WTC11 (cell line): Measurements from ENCODE around the gene GJA3.

ENCODE experiments used
- IRF2 ChIP-seq: sonication (generic); formaldehyde crosslinking; IDR thresholded peaks from 2 replicates; pipeline ENCODE4 v1.8.0; 2022; ENCODE audit warnings: low read depth, missing genetic modification reagents, borderline replicate concordance
- KAT7 ChIP-seq: sonication (generic); formaldehyde crosslinking; IDR thresholded peaks from 2 replicates; pipeline ENCODE4 v1.8.1; 2023; ENCODE audit warnings: missing genetic modification reagents, mild to moderate bottlenecking, borderline replicate concordance
- TF ChIP-seq, protein P1 (sequence below): fragments of 200-600 bp; IDR thresholded peaks from 2 replicates; pipeline ENCODE4 v1.8.0; 2022; ENCODE audit warnings: antibody characterized with exemption

DNA sequence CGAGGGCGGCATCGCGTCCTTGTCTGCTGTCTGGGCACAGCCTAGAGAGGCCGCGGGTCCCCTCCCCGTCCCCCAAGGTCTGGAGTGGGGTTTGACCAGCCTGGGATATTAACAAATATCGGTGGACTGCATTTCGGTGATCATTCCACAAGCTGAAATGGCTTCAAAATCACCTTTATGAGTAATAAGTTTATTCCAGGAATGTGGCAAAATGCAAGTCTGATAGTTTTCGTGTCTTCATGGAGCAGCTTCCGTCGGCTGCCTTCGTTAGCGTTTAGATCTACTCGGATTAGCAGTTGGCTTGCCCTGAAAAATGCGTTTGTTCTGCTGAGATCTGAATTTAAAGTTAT, 1.1 kb upstream of the GJA3 start:
- no peak for TF ChIP-seq KAT7
- no peak for TF ChIP-seq IRF2
- TF ChIP-seq, protein P1, sequence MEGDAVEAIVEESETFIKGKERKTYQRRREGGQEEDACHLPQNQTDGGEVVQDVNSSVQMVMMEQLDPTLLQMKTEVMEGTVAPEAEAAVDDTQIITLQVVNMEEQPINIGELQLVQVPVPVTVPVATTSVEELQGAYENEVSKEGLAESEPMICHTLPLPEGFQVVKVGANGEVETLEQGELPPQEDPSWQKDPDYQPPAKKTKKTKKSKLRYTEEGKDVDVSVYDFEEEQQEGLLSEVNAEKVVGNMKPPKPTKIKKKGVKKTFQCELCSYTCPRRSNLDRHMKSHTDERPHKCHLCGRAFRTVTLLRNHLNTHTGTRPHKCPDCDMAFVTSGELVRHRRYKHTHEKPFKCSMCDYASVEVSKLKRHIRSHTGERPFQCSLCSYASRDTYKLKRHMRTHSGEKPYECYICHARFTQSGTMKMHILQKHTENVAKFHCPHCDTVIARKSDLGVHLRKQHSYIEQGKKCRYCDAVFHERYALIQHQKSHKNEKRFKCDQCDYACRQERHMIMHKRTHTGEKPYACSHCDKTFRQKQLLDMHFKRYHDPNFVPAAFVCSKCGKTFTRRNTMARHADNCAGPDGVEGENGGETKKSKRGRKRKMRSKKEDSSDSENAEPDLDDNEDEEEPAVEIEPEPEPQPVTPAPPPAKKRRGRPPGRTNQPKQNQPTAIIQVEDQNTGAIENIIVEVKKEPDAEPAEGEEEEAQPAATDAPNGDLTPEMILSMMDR: no peak
